ENCODE results near the gene C9orf72. TPM values are rescaled to one million over a fixed set of nuclear protein-coding genes. Genes with fewer than 3 reads are reported as not detected.

Gene C9orf72
- total RNA-seq, 1 donor from 2014 or later, result 15.1 TPM

- H3K9me3 ChIP-seq (ENCODE audit: control insufficient read depth in 3 of 3, low read length in 3 of 3), result no peaks in the 10 kb centered on the region
- H3K27ac ChIP-seq (ENCODE audit: low read depth, low read length), result no peak overlapping the region
- no peaks in the 10 kb centered on the region for H3K4me1 ChIP-seq (ENCODE audit: control insufficient read depth in 3 of 3, insufficient read depth in 3 of 3, low read length in 3 of 3)
- no peak overlapping the region for H3K4me3 ChIP-seq (ENCODE audit: low read length in 3 of 3)
- no peaks in the 10 kb centered on the region for H3K27me3 ChIP-seq (ENCODE audit: control insufficient read depth in 3 of 3, insufficient read depth in 3 of 3, low read length in 3 of 3)
- peaks cover 0 to 20% (median 15%) of the 10 kb centered on the region in 3 donors for H3K36me3 ChIP-seq (ENCODE audit: control insufficient read depth in 3 of 3, insufficient read depth in 3 of 3, low read length in 3 of 3)
- H3K9ac ChIP-seq (ENCODE audit: low read depth in 1 of 3, low read length in 3 of 3), result no peak overlapping the region
Measured at GRCh38 chr9:27563738-27564430, 9.4 kb downstream of the C9orf72 start.

- Histone ChIP-seq H3K36me3 (ENCODE audit: control insufficient read depth in 3 of 3, insufficient read depth in 3 of 3, low read length in 3 of 3) (peaks cover 0 to 25% (median 20%) of the 10 kb centered on the region in 3 donors), H3K9me3 (ENCODE audit: control insufficient read depth in 3 of 3, low read length in 3 of 3) (no peaks in the 10 kb centered on the region), H3K4me3 (ENCODE audit: low read length in 3 of 3) (no peak overlapping the region), H3K27ac (ENCODE audit: low read depth, low read length) (no peak overlapping the region), H3K27me3 (ENCODE audit: control insufficient read depth in 3 of 3, insufficient read depth in 3 of 3, low read length in 3 of 3) (no peaks in the 10 kb centered on the region), H3K9ac (ENCODE audit: low read depth in 1 of 3, low read length in 3 of 3) (no peak overlapping the region), H3K4me1 (ENCODE audit: control insufficient read depth in 3 of 3, insufficient read depth in 3 of 3, low read length in 3 of 3) (no peaks in the 10 kb centered on the region)
Measured at GRCh38 chr9:27561685-27562084, 11.6 kb downstream of the C9orf72 start.

GRCh38 chr9:27560457-27560856, 12.8 kb downstream of the C9orf72 start:
- H3K36me3 ChIP-seq (ENCODE audit: control insufficient read depth in 3 of 3, insufficient read depth in 3 of 3, low read length in 3 of 3), result peaks cover 4 to 26% (median 26%) of the 10 kb centered on the region in 3 donors
- no peak overlapping the region for H3K27ac ChIP-seq (ENCODE audit: low read depth, low read length)
- H3K4me3 ChIP-seq (ENCODE audit: low read length in 3 of 3), result no peak overlapping the region
- no peak overlapping the region for H3K9ac ChIP-seq (ENCODE audit: low read depth in 1 of 3, low read length in 3 of 3)
- H3K9me3 ChIP-seq (ENCODE audit: control insufficient read depth in 3 of 3, low read length in 3 of 3), result no peaks in the 10 kb centered on the region
- H3K4me1 ChIP-seq (ENCODE audit: control insufficient read depth in 3 of 3, insufficient read depth in 3 of 3, low read length in 3 of 3), result no peaks in the 10 kb centered on the region
- no peaks in the 10 kb centered on the region for H3K27me3 ChIP-seq (ENCODE audit: control insufficient read depth in 3 of 3, insufficient read depth in 3 of 3, low read length in 3 of 3)

DNA sequence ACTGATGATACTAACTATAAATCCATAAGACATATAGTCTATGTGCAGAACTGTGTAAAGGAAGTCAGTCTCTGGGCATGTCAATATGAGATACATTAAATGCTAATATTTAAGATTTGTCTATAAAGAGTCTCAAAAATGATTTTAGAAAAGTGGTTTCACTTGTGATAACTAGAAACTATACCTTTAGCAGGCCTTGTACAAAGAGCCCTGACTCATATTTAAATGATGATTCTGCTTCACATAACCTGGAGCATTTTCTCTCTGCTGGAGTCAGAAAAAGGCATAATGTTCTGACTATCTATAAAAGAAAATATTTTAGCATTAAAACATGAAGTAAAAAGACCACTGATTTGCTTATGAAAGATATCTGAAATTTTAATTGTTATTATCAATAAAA, 15.0 kb downstream of the C9orf72 start:
- H3K4me1 ChIP-seq (ENCODE audit: control insufficient read depth in 3 of 3, insufficient read depth in 3 of 3, low read length in 3 of 3), result no peaks in the 10 kb centered on the region
- no peak overlapping the region for H3K4me3 ChIP-seq (ENCODE audit: low read length in 3 of 3)
- H3K27ac ChIP-seq (ENCODE audit: low read depth, low read length), result no peak overlapping the region
- H3K27me3 ChIP-seq (ENCODE audit: control insufficient read depth in 3 of 3, insufficient read depth in 3 of 3, low read length in 3 of 3), result no peaks in the 10 kb centered on the region
- H3K9me3 ChIP-seq (ENCODE audit: control insufficient read depth in 3 of 3, low read length in 3 of 3), result no peaks in the 10 kb centered on the region
- no peak overlapping the region for H3K9ac ChIP-seq (ENCODE audit: low read depth in 1 of 3, low read length in 3 of 3)
- peaks cover 4 to 35% (median 35%) of the 10 kb centered on the region in 3 donors for H3K36me3 ChIP-seq (ENCODE audit: control insufficient read depth in 3 of 3, insufficient read depth in 3 of 3, low read length in 3 of 3)

DNA sequence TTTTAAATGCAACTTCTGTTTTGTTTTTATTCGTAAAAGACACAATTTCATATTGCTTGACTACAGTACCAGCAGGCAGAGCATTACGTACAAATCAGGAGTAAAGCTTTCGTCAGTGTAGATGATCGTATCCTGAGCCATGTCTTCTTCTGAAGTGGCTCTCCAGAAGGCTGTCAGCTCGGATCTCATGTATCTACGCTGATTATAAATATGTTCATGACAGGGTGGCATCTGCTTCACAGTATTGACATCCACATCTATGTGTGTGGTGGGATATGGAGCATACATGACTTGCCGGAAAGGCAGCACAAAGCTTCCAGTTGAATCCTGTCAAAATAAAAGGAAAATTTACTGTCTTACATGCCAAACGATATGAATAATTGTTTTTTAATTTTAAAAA, 16.8 kb downstream of the C9orf72 start:
- no peaks in the 10 kb centered on the region for H3K27me3 ChIP-seq (ENCODE audit: control insufficient read depth in 3 of 3, insufficient read depth in 3 of 3, low read length in 3 of 3)
- no peaks in the 10 kb centered on the region for H3K4me1 ChIP-seq (ENCODE audit: control insufficient read depth in 3 of 3, insufficient read depth in 3 of 3, low read length in 3 of 3)
- peaks cover 4 to 33% (median 32%) of the 10 kb centered on the region in 3 donors for H3K36me3 ChIP-seq (ENCODE audit: control insufficient read depth in 3 of 3, insufficient read depth in 3 of 3, low read length in 3 of 3)
- no peak overlapping the region for H3K27ac ChIP-seq (ENCODE audit: low read depth, low read length)
- no peaks in the 10 kb centered on the region for H3K9me3 ChIP-seq (ENCODE audit: control insufficient read depth in 3 of 3, low read length in 3 of 3)
- H3K9ac ChIP-seq (ENCODE audit: low read depth in 1 of 3, low read length in 3 of 3), result no peak overlapping the region
- H3K4me3 ChIP-seq (ENCODE audit: low read length in 3 of 3), result no peak overlapping the region

DNA sequence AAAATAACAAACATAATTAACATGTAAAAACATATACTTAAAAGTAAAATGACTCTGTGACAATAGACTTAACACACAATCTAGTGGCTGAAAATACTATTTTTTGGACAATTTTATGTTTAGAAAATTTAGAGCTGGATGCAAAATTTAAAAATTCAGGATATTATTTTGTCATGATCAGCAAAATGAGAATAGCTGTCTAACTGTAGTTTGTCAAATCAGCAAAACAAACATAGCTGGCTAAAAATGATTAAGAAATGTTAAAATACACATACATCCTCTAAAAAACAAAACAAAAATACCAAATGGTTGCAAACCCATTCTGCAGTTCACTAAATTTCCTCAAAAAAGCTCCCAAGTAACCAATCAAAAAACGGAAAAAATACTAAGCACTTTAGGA, 18.6 kb downstream of the C9orf72 start:
- no peak overlapping the region for H3K27ac ChIP-seq (ENCODE audit: low read depth, low read length)
- no peak overlapping the region for H3K9ac ChIP-seq (ENCODE audit: low read depth in 1 of 3, low read length in 3 of 3)
- H3K9me3 ChIP-seq (ENCODE audit: control insufficient read depth in 3 of 3, low read length in 3 of 3), result no peaks in the 10 kb centered on the region
- H3K4me3 ChIP-seq (ENCODE audit: low read length in 3 of 3), result no peak overlapping the region
- H3K27me3 ChIP-seq (ENCODE audit: control insufficient read depth in 3 of 3, insufficient read depth in 3 of 3, low read length in 3 of 3), result no peaks in the 10 kb centered on the region
- H3K36me3 ChIP-seq (ENCODE audit: control insufficient read depth in 3 of 3, insufficient read depth in 3 of 3, low read length in 3 of 3), result peaks cover 4 to 33% (median 27%) of the 10 kb centered on the region in 3 donors
- H3K4me1 ChIP-seq (ENCODE audit: control insufficient read depth in 3 of 3, insufficient read depth in 3 of 3, low read length in 3 of 3), result no peaks in the 10 kb centered on the region

GRCh38 chr9:27549196-27549755, 24.0 kb downstream of the C9orf72 start:
- H3K4me3 ChIP-seq (ENCODE audit: low read length in 3 of 3), result no peak overlapping the region
- peaks cover 0 to 14% (median 12%) of the 10 kb centered on the region in 3 donors for H3K36me3 ChIP-seq (ENCODE audit: control insufficient read depth in 3 of 3, insufficient read depth in 3 of 3, low read length in 3 of 3)
- no peak overlapping the region for H3K27ac ChIP-seq (ENCODE audit: low read depth, low read length)
- peaks cover 0 to 13% (median 0%) of the 10 kb centered on the region in 3 donors for H3K4me1 ChIP-seq (ENCODE audit: control insufficient read depth in 3 of 3, insufficient read depth in 3 of 3, low read length in 3 of 3)
- H3K27me3 ChIP-seq (ENCODE audit: control insufficient read depth in 3 of 3, insufficient read depth in 3 of 3, low read length in 3 of 3), result no peaks in the 10 kb centered on the region
- no peaks in the 10 kb centered on the region for H3K9me3 ChIP-seq (ENCODE audit: control insufficient read depth in 3 of 3, low read length in 3 of 3)
- no peak overlapping the region for H3K9ac ChIP-seq (ENCODE audit: low read depth in 1 of 3, low read length in 3 of 3)

DNA sequence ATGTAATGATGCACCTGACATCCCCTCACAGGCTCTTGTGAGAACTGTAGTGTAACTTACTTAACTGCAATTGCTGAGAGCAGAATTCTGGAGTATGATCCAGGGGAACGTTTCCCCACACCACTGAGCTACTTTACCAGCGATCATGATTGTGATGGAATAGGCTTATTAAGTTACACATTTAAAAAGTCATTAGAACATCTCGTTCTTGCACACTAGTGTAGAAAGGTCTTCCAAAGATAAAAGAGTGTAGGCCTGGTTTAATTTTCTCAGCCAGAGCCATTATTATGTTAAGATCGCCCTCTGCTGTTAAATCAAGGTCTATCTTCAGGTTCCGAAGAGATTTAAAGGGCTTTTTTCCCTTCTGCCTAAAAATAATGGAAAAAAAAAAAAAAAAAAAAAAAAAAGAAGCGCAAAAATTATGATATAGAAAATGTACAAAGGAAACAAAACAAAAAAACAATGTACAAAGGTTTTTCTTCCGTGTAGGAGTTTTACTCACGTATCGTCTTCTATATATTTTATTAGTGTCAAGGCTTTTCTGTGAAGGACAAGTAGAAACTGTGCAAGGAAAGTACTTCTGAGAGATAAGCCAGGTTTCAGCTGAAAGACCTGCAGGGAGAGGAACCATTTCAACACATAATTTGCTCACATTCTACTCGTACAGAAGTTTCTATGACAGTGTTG, 25.1 kb downstream of the C9orf72 start:
- Histone ChIP-seq H3K9ac (ENCODE audit: low read depth in 1 of 3, low read length in 3 of 3) (peak overlapping the region in 1 of 3 donors; percentile 17), H3K4me1 (ENCODE audit: control insufficient read depth in 3 of 3, insufficient read depth in 3 of 3, low read length in 3 of 3) (peaks cover 0 to 15% (median 0%) of the 10 kb centered on the region in 3 donors), H3K27ac (ENCODE audit: low read depth, low read length) (no peak overlapping the region), H3K36me3 (ENCODE audit: control insufficient read depth in 3 of 3, insufficient read depth in 3 of 3, low read length in 3 of 3) (peaks cover 0 to 9% (median 6%) of the 10 kb centered on the region in 3 donors), H3K9me3 (ENCODE audit: control insufficient read depth in 3 of 3, low read length in 3 of 3) (no peaks in the 10 kb centered on the region), H3K4me3 (ENCODE audit: low read length in 3 of 3) (no peak overlapping the region), H3K27me3 (ENCODE audit: control insufficient read depth in 3 of 3, insufficient read depth in 3 of 3, low read length in 3 of 3) (no peaks in the 10 kb centered on the region)

DNA sequence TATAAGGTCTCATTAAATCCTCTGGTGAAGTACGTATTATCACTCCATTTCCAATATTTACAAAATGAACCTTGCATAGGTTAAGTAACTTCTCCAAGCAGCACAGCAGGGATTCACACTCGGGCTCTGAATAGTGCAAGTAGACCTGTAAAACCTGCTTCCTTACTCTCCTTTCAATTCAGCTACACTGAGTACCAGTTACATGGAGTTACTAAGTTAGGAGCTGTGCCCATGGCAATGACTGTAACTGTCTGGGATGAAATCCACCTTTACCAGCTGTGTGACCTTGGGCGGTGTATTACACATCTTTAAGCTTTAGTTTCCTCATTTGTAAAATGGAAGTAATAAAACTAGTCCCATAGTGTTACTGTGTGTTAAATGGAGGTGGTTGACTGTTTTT, 27.8 kb downstream of the C9orf72 start:
- Histone ChIP-seq H3K9ac (ENCODE audit: low read depth in 1 of 3, low read length in 3 of 3) (peak overlapping the region in 1 of 3 donors; percentile 4), H3K36me3 (ENCODE audit: control insufficient read depth in 3 of 3, insufficient read depth in 3 of 3, low read length in 3 of 3) (peaks cover 0 to 6% (median 0%) of the 10 kb centered on the region in 3 donors), H3K4me1 (ENCODE audit: control insufficient read depth in 3 of 3, insufficient read depth in 3 of 3, low read length in 3 of 3) (peaks cover 13 to 39% (median 14%) of the 10 kb centered on the region in 3 donors), H3K9me3 (ENCODE audit: control insufficient read depth in 3 of 3, low read length in 3 of 3) (no peaks in the 10 kb centered on the region), H3K27ac (ENCODE audit: low read depth, low read length) (no peak overlapping the region), H3K27me3 (ENCODE audit: control insufficient read depth in 3 of 3, insufficient read depth in 3 of 3, low read length in 3 of 3) (no peaks in the 10 kb centered on the region), H3K4me3 (ENCODE audit: low read length in 3 of 3) (no peak overlapping the region)

GRCh38 chr9:27542508-27542907, 30.8 kb downstream of the C9orf72 start:
- Histone ChIP-seq H3K9ac (ENCODE audit: low read depth in 1 of 3, low read length in 3 of 3) (no peak overlapping the region), H3K27ac (ENCODE audit: low read depth, low read length) (no peak overlapping the region), H3K36me3 (ENCODE audit: control insufficient read depth in 3 of 3, insufficient read depth in 3 of 3, low read length in 3 of 3) (no peaks in the 10 kb centered on the region), H3K4me1 (ENCODE audit: control insufficient read depth in 3 of 3, insufficient read depth in 3 of 3, low read length in 3 of 3) (peaks cover 28 to 52% (median 32%) of the 10 kb centered on the region in 3 donors), H3K9me3 (ENCODE audit: control insufficient read depth in 3 of 3, low read length in 3 of 3) (no peaks in the 10 kb centered on the region), H3K4me3 (ENCODE audit: low read length in 3 of 3) (no peak overlapping the region), H3K27me3 (ENCODE audit: control insufficient read depth in 3 of 3, insufficient read depth in 3 of 3, low read length in 3 of 3) (no peaks in the 10 kb centered on the region)
